HCT116 (cell line): ENCODE measurements around the gene BICD1.

Experiments
- CEBPB ChIP-seq: IDR thresholded peaks from 2 replicates; pipeline ENCODE4 v1.6.1; 2012; ENCODE audit warnings: low read depth
- POLR2A ChIP-seq: IDR thresholded peaks from 2 replicates; pipeline ENCODE4 v1.7.0; 2011; ENCODE audit warnings: borderline replicate concordance; ENCODE audit not compliant: insufficient read depth, insufficient read length; ENCODE audit errors: extremely low read depth
- POLR2AphosphoS5 ChIP-seq: IDR thresholded peaks from 2 replicates; pipeline ENCODE4 v1.6.1; 2011; ENCODE audit warnings: mild to moderate bottlenecking, low read depth, low read length, moderate library complexity
- SIN3A ChIP-seq: IDR thresholded peaks from 2 replicates; pipeline ENCODE4 v1.6.1; 2012; ENCODE audit warnings: low read depth
- SRF ChIP-seq: IDR thresholded peaks from 2 replicates; pipeline ENCODE4 v1.6.1; 2012; ENCODE audit warnings: low read depth
- ZNF274 ChIP-seq: fragments of 200-500 bp; sonication (Bioruptor generic); IDR thresholded peaks from 2 replicates; pipeline ENCODE4 v1.6.1; 2014; ENCODE audit warnings: mild to moderate bottlenecking, low read depth, low read length, inconsistent platforms
- TF ChIP-seq, protein P1 (sequence below), 3 experiments: fragments of 200-600 bp in 1 of 3; sonication (generic) in 1 of 3; IDR thresholded peaks in 2 of 3; conservative IDR thresholded peaks in 1 of 3; 2 replicates each; pipeline ENCODE4 v1.5.1; 2012 to 2017; ENCODE audit warnings: low read depth in 2 of 3, low read length in 2 of 3, antibody characterized with exemption in 1 of 3, borderline replicate concordance in 1 of 3, control low read depth in 1 of 3, mild to moderate bottlenecking in 1 of 3, mixed read lengths in 1 of 3, mixed run types in 1 of 3, moderate library complexity in 1 of 3; ENCODE audit not compliant: insufficient read depth in 1 of 3

GRCh38 chr12:32312049-32312670 lies 205.5 kb downstream of the BICD1 start:
- TF ChIP-seq, protein P1, sequence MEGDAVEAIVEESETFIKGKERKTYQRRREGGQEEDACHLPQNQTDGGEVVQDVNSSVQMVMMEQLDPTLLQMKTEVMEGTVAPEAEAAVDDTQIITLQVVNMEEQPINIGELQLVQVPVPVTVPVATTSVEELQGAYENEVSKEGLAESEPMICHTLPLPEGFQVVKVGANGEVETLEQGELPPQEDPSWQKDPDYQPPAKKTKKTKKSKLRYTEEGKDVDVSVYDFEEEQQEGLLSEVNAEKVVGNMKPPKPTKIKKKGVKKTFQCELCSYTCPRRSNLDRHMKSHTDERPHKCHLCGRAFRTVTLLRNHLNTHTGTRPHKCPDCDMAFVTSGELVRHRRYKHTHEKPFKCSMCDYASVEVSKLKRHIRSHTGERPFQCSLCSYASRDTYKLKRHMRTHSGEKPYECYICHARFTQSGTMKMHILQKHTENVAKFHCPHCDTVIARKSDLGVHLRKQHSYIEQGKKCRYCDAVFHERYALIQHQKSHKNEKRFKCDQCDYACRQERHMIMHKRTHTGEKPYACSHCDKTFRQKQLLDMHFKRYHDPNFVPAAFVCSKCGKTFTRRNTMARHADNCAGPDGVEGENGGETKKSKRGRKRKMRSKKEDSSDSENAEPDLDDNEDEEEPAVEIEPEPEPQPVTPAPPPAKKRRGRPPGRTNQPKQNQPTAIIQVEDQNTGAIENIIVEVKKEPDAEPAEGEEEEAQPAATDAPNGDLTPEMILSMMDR (IDR thresholded peaks at IDR 0.05 in 2 of 3, conservative IDR thresholded peaks at IDR 0.05 in 1 of 3; ENCODE audit: borderline replicate concordance in 1 of 3, insufficient read depth in 1 of 3, low read depth in 2 of 3, low read length in 2 of 3), result peak; percentile 48 to 96 (median 66)
- TF ChIP-seq POLR2A, result no peak
- no peak for TF ChIP-seq ZNF274
- no peak for TF ChIP-seq SIN3A
- TF ChIP-seq POLR2AphosphoS5, result no peak
- TF ChIP-seq CEBPB, result no peak
- TF ChIP-seq SRF, result no peak
